ENCODE measurements around the gene DNM3. TPM values are rescaled to one million over a fixed set of nuclear protein-coding genes. Genes with fewer than 3 reads are reported as not detected.

DNM3 gene
- total and polyA plus RNA-seq, 2 experiments from 2014 or later, result 5.2 to 12.2 TPM

DNA sequence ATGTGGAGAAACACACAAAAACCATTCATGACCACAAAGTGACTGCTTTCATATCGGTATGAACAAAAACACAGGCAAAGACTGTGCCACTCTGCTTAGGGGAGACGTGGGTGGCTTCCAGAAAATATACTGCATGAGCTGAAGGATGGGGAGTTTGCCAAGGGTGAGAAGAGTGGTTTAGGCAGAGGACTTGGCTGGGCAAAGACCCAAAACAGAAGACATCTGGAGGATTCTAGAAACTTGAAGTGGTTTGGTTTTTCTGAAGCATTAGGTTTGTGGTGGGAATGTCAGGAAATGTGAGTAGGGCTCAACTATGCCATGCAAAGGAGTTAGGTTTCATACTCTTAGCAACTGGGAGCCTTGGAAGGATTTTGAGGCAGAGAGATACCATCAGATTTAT, 26.6 kb upstream of the DNM3 start:
- no peak for DNase-seq (ENCODE audit: low spot score)
- Mint-ChIP-seq H3K4me3 (no peak overlapping the region), H3K4me1 (peaks cover 29% of the 10 kb centered on the region), H3K36me3 (ENCODE audit: low read depth) (no peaks in the 10 kb centered on the region), H3K27ac (no peak overlapping the region), H3K9me3 (no peaks in the 10 kb centered on the region), H3K27me3 (ENCODE audit: insufficient read depth, low read depth, poor library complexity) (no peaks in the 10 kb centered on the region)
- no peaks in the 10 kb centered on the region for H3K79me2 ChIP-seq (replicated peaks; ENCODE audit: insufficient read depth)
- TF ChIP-seq EZH2 (IDR thresholded peaks at IDR 0.05; ENCODE audit: low read depth, unreplicated experiment) (no peak), ZNF114 (CRISPR knock-in tag; IDR thresholded peaks at IDR 0.05) (no peak), JUNB (IDR thresholded peaks at IDR 0.05; ENCODE audit: unreplicated experiment) (no peak), EZH2phosphoT487 (IDR thresholded peaks at IDR 0.05; ENCODE audit: unreplicated experiment) (no peak), POLR2AphosphoS5 (IDR thresholded peaks at IDR 0.05; ENCODE audit: low read depth) (no peak)
- TF ChIP-seq, protein P1, sequence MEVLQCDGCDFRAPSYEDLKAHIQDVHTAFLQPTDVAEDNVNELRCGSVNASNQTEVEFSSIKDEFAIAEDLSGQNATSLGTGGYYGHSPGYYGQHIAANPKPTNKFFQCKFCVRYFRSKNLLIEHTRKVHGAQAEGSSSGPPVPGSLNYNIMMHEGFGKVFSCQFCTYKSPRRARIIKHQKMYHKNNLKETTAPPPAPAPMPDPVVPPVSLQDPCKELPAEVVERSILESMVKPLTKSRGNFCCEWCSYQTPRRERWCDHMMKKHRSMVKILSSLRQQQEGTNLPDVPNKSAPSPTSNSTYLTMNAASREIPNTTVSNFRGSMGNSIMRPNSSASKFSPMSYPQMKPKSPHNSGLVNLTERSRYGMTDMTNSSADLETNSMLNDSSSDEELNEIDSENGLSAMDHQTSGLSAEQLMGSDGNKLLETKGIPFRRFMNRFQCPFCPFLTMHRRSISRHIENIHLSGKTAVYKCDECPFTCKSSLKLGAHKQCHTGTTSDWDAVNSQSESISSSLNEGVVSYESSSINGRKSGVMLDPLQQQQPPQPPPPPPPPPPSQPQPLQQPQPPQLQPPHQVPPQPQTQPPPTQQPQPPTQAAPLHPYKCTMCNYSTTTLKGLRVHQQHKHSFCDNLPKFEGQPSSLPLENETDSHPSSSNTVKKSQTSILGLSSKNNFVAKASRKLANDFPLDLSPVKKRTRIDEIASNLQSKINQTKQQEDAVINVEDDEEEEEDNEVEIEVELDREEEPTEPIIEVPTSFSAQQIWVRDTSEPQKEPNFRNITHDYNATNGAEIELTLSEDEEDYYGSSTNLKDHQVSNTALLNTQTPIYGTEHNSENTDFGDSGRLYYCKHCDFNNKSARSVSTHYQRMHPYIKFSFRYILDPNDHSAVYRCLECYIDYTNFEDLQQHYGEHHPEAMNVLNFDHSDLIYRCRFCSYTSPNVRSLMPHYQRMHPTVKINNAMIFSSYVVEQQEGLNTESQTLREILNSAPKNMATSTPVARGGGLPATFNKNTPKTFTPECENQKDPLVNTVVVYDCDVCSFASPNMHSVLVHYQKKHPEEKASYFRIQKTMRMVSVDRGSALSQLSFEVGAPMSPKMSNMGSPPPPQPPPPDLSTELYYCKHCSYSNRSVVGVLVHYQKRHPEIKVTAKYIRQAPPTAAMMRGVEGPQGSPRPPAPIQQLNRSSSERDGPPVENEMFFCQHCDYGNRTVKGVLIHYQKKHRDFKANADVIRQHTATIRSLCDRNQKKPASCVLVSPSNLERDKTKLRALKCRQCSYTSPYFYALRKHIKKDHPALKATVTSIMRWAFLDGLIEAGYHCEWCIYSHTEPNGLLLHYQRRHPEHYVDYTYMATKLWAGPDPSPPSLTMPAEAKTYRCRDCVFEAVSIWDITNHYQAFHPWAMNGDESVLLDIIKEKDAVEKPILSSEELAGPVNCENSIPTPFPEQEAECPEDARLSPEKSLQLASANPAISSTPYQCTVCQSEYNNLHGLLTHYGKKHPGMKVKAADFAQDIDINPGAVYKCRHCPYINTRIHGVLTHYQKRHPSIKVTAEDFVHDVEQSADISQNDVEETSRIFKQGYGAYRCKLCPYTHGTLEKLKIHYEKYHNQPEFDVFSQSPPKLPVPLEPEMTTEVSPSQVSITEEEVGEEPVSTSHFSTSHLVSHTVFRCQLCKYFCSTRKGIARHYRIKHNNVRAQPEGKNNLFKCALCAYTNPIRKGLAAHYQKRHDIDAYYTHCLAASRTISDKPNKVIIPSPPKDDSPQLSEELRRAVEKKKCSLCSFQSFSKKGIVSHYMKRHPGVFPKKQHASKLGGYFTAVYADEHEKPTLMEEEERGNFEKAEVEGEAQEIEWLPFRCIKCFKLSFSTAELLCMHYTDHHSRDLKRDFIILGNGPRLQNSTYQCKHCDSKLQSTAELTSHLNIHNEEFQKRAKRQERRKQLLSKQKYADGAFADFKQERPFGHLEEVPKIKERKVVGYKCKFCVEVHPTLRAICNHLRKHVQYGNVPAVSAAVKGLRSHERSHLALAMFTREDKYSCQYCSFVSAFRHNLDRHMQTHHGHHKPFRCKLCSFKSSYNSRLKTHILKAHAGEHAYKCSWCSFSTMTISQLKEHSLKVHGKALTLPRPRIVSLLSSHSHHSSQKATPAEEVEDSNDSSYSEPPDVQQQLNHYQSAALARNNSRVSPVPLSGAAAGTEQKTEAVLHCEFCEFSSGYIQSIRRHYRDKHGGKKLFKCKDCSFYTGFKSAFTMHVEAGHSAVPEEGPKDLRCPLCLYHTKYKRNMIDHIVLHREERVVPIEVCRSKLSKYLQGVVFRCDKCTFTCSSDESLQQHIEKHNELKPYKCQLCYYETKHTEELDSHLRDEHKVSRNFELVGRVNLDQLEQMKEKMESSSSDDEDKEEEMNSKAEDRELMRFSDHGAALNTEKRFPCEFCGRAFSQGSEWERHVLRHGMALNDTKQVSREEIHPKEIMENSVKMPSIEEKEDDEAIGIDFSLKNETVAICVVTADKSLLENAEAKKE (CRISPR knock-in tag; IDR thresholded peaks at IDR 0.05), result no peak
- TF ChIP-seq, protein P2, sequence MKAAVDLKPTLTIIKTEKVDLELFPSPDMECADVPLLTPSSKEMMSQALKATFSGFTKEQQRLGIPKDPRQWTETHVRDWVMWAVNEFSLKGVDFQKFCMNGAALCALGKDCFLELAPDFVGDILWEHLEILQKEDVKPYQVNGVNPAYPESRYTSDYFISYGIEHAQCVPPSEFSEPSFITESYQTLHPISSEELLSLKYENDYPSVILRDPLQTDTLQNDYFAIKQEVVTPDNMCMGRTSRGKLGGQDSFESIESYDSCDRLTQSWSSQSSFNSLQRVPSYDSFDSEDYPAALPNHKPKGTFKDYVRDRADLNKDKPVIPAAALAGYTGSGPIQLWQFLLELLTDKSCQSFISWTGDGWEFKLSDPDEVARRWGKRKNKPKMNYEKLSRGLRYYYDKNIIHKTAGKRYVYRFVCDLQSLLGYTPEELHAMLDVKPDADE (IDR thresholded peaks at IDR 0.05), result no peak
- no peak for ATAC-seq
- H3K4me2 ChIP-seq, result no peak overlapping the region
- no peak overlapping the region for H2AFZ ChIP-seq
- no peak overlapping the region for H3K4me3 ChIP-seq
- H3F3A ChIP-seq (replicated peaks; ENCODE audit: low read depth), result no peaks in the 10 kb centered on the region
- no peak overlapping the region for H3K27ac ChIP-seq (ENCODE audit: low read depth)
- H4K20me1 ChIP-seq (replicated peaks; ENCODE audit: insufficient read depth), result no peaks in the 10 kb centered on the region
- H3K27me3 ChIP-seq (ENCODE audit: insufficient read depth), result no peaks in the 10 kb centered on the region
- no peaks in the 10 kb centered on the region for H3K36me3 ChIP-seq (ENCODE audit: insufficient read depth)
- H3K9me2 ChIP-seq (ENCODE audit: insufficient read depth), result peaks cover 4% of the 10 kb centered on the region; the same call in 1 of the 2 replicates
- peaks cover 15% of the 10 kb centered on the region for H3K4me1 ChIP-seq (ENCODE audit: insufficient read depth)
